ENCODE measurements around the gene FKBP8. TPM values are rescaled to one million over a fixed set of nuclear protein-coding genes. Genes with fewer than 3 reads are reported as not detected.
A peak's percentile ranks its signal among the peaks of the same experiment; 100 is the strongest.

FKBP8 gene
- total RNA-seq, 8 experiments from 2014 or later: 137 to 214 (median 153) TPM

DNA sequence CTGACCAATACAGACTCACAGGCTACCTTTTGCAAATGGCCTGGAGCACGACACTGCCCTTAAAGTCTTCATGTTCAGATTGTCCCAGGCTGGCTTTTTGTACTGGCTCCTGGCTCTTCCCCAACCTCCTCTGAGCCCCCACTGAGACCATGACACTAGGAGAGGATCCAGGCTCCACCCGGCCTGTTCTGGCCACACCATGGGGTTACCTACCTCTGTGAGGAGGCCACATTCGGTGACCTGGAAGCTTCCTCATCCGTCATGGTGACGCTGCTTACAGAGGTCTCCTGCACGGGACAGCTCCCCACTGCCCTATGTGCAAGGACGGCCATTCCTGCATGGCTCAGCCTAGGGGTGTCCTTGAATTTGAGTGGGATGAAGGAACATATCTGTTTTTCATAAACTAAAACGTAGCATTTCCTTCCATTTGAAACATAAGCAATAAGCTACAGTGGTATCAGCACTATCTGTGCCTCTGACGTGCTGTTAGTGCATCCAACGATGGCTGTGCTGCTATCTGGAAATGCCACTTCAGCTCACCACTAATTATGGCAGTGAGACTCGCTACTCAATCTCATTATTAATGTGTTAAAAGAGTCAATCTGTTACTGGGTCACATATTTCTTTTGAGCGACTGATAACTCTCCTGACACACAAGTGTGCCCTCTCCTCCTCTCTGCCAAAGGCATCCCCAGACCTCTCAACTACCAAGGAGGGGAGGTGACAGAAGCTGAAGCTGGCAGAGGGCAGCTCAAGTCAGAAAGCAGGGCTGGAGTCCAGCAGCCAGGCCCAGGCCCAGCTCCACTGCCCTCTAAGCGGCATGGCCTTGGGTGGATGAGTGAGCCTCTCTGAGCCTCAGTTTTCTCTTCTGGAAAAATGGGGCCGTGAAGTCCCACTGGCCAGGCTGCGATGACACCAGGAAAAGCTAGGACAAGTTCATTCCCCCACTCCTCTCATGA is 51.1 kb downstream of the FKBP8 start:
- WGBS, 10 experiments: 61 to 100% (median 79%) methylated on average over 1 to 11 of the region's 15 CpGs
- in situ Hi-C loops (cut with MboI; ENCODE audit: low pct_unique_long_range_greater_than_20kb in 2 of 9, low sequenced_read_pairs in 9 of 9, unreplicated experiment in 9 of 9): no loop called here
- Histone ChIP-seq H3K4me3 (no peak overlapping the region), H3K4me1 (replicated peaks in 1 of 2) (peaks cover 4 to 11% of the 10 kb centered on the region in 2 donors), H3K27ac (no peak overlapping the region)
- ATAC-seq (replicated peaks in 6 of 8): no peak

GRCh38 chr19:18490728-18491127 is 52.6 kb downstream of the FKBP8 start:
- in situ Hi-C loops (cut with MboI; ENCODE audit: low pct_unique_long_range_greater_than_20kb in 2 of 9, low sequenced_read_pairs in 9 of 9, unreplicated experiment in 9 of 9): no loop called here
- no peak overlapping the region for H3K27ac ChIP-seq
- no peak overlapping the region for H3K4me3 ChIP-seq
- peaks cover 19 to 22% of the 10 kb centered on the region in 2 donors for H3K4me1 ChIP-seq (replicated peaks in 1 of 2)
- ATAC-seq (replicated peaks in 6 of 8): no peak
- WGBS, 10 experiments: 60 to 100% (median 95%) methylated on average over 1 to 3 of the region's 6 CpGs; no CpG with 5 or more reads in 5 of the 10 experiments

DNA sequence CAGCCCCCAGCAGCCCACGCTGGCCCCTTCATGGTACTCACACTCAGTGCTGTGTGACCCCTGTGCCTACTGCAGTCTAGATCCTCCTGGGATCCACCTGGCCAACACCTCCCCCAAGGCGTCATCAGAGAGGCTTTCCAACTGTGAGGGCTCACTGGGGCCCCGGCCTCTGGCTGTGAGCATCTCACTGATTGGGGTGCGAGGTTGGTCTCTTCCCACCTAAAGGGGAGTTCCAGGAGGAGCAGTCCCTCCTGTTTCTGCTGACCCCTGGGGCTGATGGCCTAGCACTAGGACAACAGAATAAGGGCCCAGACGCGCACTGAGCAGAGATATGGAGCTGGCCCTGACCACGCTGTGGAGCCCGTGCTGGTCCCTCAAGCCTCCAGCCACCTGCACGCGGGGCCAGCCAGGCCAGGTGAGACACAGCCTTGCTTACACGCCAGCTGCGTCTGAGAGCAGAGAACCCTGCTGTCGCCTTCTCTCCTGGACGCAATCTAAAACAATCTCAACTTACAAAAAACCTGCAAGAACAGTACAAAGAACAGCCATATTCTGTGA is 53.7 kb downstream of the FKBP8 start:
- H3K4me3 ChIP-seq: no peak overlapping the region
- H3K27ac ChIP-seq: no peak overlapping the region
- H3K4me1 ChIP-seq (replicated peaks in 1 of 2): peaks cover 23% of the 10 kb centered on the region in 2 donors
- ATAC-seq (replicated peaks in 6 of 8): no peak
- WGBS, 10 experiments: 92 to 95% (median 93%) methylated on average over 3 to 4 of the region's 14 CpGs; no CpG with 5 or more reads in 7 of the 10 experiments
- in situ Hi-C loops (cut with MboI; ENCODE audit: low pct_unique_long_range_greater_than_20kb in 2 of 9, low sequenced_read_pairs in 9 of 9, unreplicated experiment in 9 of 9): no loop called here

- 31 to 80% (median 66%) methylated on average over 2 to 5 of the region's 22 CpGs; no CpG with 5 or more reads in 5 of the 10 experiments for WGBS, 10 experiments
- in situ Hi-C loops (cut with MboI; ENCODE audit: low pct_unique_long_range_greater_than_20kb in 2 of 9, low sequenced_read_pairs in 9 of 9, unreplicated experiment in 9 of 9): no loop called here
- no peak overlapping the region for H3K27ac ChIP-seq
- ATAC-seq (replicated peaks in 6 of 8): peak in 6 of 8 experiments; percentile 18 to 30 (median 27)
- H3K4me3 ChIP-seq: no peak overlapping the region
- peaks cover 23% of the 10 kb centered on the region in 2 donors for H3K4me1 ChIP-seq (replicated peaks in 1 of 2)
Observed at GRCh38 chr19:18488838-18489626, 54.3 kb downstream of the FKBP8 start.

GRCh38 chr19:18488403-18488723 is 55.0 kb downstream of the FKBP8 start:
- peaks cover 23% of the 10 kb centered on the region in 2 donors for H3K4me1 ChIP-seq (replicated peaks in 1 of 2)
- 100% methylated on average over 1 to 3 of the region's 6 CpGs; no CpG with 5 or more reads in 7 of the 10 experiments for WGBS, 10 experiments
- H3K27ac ChIP-seq: no peak overlapping the region
- in situ Hi-C loops (cut with MboI; ENCODE audit: low pct_unique_long_range_greater_than_20kb in 2 of 9, low sequenced_read_pairs in 9 of 9, unreplicated experiment in 9 of 9): no loop called here
- ATAC-seq (replicated peaks in 6 of 8): peak in 4 of 8 experiments; percentile 5 to 80 (median 42)
- no peak overlapping the region for H3K4me3 ChIP-seq

GRCh38 chr19:18487576-18488402 is 55.6 kb downstream of the FKBP8 start:
- 86 to 100% (median 96%) methylated on average over 1 to 7 of the region's 17 CpGs; no CpG with 5 or more reads in 2 of the 10 experiments for WGBS, 10 experiments
- no peak overlapping the region for H3K4me3 ChIP-seq
- no peak for ATAC-seq (replicated peaks in 6 of 8)
- in situ Hi-C loops (cut with MboI; ENCODE audit: low pct_unique_long_range_greater_than_20kb in 2 of 9, low sequenced_read_pairs in 9 of 9, unreplicated experiment in 9 of 9): no loop called here
- peaks cover 23% of the 10 kb centered on the region in 2 donors for H3K4me1 ChIP-seq (replicated peaks in 1 of 2)
- H3K27ac ChIP-seq: no peak overlapping the region

GRCh38 chr19:18486746-18487145 is 56.6 kb downstream of the FKBP8 start:
- in situ Hi-C loops (cut with MboI; ENCODE audit: low pct_unique_long_range_greater_than_20kb in 2 of 9, low sequenced_read_pairs in 9 of 9, unreplicated experiment in 9 of 9): no loop called here
- no peak for ATAC-seq (replicated peaks in 6 of 8)
- H3K27ac ChIP-seq: peak overlapping the region; percentile 54 to 63
- WGBS, 10 experiments: 90 to 100% (median 98%) methylated on average over 1 to 7 of the region's 8 CpGs; no CpG with 5 or more reads in 5 of the 10 experiments
- H3K4me1 ChIP-seq (replicated peaks in 1 of 2): peaks cover 19 to 23% of the 10 kb centered on the region in 2 donors
- no peak overlapping the region for H3K4me3 ChIP-seq

GRCh38 chr19:18484992-18485391 is 58.4 kb downstream of the FKBP8 start:
- no peak for ATAC-seq (replicated peaks in 6 of 8)
- WGBS, 10 experiments: 80 to 100% (median 96%) methylated on average over 1 to 4 of the region's 5 CpGs; no CpG with 5 or more reads in 7 of the 10 experiments

GRCh38 chr19:18483119-18483890 is 60.1 kb downstream of the FKBP8 start:
- in situ Hi-C loops (cut with MboI; ENCODE audit: low pct_unique_long_range_greater_than_20kb in 2 of 9, low sequenced_read_pairs in 9 of 9, unreplicated experiment in 9 of 9): no loop called here

More at GRCh38 chr19:18484992-18485391, 58.4 kb downstream of the FKBP8 start:
- Histone ChIP-seq H3K27ac (no peak overlapping the region), H3K4me1 (replicated peaks in 1 of 2) (peaks cover 23 to 25% of the 10 kb centered on the region in 2 donors), H3K4me3 (no peak overlapping the region)
- in situ Hi-C loops (cut with MboI; ENCODE audit: low pct_unique_long_range_greater_than_20kb in 2 of 9, low sequenced_read_pairs in 9 of 9, unreplicated experiment in 9 of 9): no loop called here

More at GRCh38 chr19:18483119-18483890, 60.1 kb downstream of the FKBP8 start:
- H3K4me1 ChIP-seq (replicated peaks in 1 of 2): peaks cover 19 to 24% of the 10 kb centered on the region in 2 donors
- 82 to 100% (median 95%) methylated on average over 1 to 6 of the region's 12 CpGs; no CpG with 5 or more reads in 6 of the 10 experiments for WGBS, 10 experiments
- ATAC-seq (replicated peaks in 6 of 8): no peak
- H3K4me3 ChIP-seq: no peak overlapping the region
- H3K27ac ChIP-seq: no peak overlapping the region

Data from motor neuron (in vitro differentiated cells).